PC-9 (cell line): ENCODE data around the gene PLPPR1.

Source experiments
- CTCF ChIP-seq: fragments of 200-600 bp; sonication (generic); conservative IDR thresholded peaks from 2 replicates; pipeline ENCODE4 v1.6.1; 2017; ENCODE audit warnings: mixed run types, antibody characterized with exemption, mild to moderate bottlenecking, moderate library complexity
- EZH2 ChIP-seq: fragments of 200-600 bp; sonication (generic); IDR thresholded peaks from 2 replicates; pipeline ENCODE4 v1.8.0; 2017; ENCODE audit warnings: antibody characterized with exemption, low read depth

GRCh38 chr9:101034222-101034621 is 5.7 kb downstream of the PLPPR1 start:
- TF ChIP-seq CTCF = no peak
- no peak for TF ChIP-seq EZH2
